H54 (cell line): Measurements from ENCODE around the gene STIL.
"Not testable (repeated sequence)": the region's sequence is repeated elsewhere in the genome, so short reads cannot be mapped to it uniquely, and the experiment has no call there.

Source experiments
- DNase-seq: peaks from one replicate; pipeline ENCODE4 v3.0.0; 2011; ENCODE audit warnings: low spot score, mixed read lengths; ENCODE audit not compliant: insufficient read length
- FAIRE-seq: peaks from 3 replicates; lab custom pipeline; 2011; peaks lifted over from hg19 to GRCh38; lab: Jason Lieb, UNC
- POLR2A ChIP-seq: IDR thresholded peaks from 2 replicates; pipeline ENCODE4 v1.6.1; 2011; ENCODE audit warnings: low read depth, mild to moderate bottlenecking, low read length

Gene STIL

GRCh38 chr1:47211796-47212269 is 102.1 kb downstream of the STIL start:
- DNase-seq (no peak), FAIRE-seq (no peak)
- TF ChIP-seq POLR2A, result no peak

- FAIRE-seq, result no peak
- no peak for TF ChIP-seq POLR2A
- DNase-seq, result no peak
Observed at GRCh38 chr1:47210666-47211065, 103.3 kb downstream of the STIL start.

DNA sequence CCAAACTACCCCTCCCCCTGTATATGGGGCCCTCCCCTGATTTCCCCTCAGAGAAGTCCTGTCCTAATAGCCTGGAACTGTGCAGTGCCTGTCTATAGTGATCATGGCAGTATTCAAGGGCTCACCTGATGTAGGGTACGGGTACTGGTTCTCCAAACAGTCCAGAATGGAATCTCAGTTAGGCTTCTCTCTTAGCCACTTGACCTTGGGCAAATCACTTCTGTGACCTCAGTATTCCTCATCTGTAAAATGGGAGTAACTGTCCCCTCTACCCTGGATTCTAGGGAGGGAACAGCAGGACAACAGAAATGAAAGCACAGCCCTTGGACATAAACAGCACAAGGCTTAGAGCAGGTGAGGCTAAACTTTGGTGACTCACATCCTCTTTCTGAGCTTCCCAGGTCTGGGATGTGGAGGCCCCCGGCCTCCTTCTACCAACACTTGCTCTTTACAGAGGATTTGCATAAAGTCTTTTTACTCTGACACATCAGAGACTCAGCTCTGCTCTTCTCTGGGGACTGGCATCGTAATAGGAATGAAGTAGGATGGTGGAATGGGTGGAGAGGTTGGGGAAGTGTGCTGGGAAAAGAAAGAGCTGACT is 104.1 kb downstream of the STIL start:
- FAIRE-seq, result no peak
- no peak for DNase-seq
- TF ChIP-seq POLR2A, result no peak

DNA sequence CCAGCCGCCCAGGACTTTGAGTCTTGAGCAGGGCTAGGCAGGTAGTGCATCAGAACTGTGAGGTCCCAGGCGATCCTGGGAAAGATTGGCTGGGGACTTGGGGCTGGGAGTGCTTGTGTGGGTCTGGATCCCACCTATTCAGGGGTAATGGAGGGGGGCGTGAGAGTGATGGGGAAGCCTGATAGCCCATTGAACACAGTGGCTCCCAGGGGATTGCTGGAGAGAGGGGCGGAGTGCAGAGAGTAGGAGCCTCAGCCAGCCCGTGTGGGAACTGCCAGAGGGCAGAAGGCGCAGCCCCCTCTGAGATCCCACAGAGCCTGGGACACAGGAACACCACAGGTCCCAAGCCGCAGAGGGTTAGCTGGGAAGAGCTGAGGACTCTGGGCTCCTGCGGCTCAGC is 104.9 kb downstream of the STIL start:
- TF ChIP-seq POLR2A, result no peak
- no peak for DNase-seq
- no peak for FAIRE-seq

- no peak for FAIRE-seq
- no peak for DNase-seq
- no peak for TF ChIP-seq POLR2A
Observed at GRCh38 chr1:47208374-47208850, 105.5 kb downstream of the STIL start.

DNA sequence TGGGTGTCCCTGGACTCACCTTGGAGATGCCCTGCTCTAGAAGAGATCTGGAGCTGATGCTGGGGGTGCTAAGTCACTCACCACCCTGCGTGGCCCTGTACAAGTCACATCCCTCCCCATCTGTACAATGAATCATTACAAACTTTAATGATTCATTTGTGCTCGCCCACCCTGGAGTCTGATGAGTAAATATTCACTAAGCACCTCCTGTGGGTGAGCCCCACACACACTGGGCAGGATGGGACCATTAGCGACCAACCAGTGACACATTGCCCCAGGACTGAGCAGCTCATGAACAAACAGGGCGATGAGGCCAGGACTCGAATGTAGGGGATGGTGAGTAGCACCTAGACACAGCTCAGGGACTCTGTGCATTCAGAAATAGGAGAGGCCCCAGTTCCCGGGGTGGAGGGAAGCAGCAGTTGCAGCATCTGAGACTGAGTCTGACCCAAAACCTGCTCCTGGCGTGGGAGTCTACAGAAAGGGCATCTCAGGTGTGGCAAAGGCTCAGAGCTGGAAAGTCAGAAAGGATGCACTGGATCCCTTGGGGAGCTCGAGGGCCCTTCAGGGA is 106.1 kb downstream of the STIL start:
- no peak for TF ChIP-seq POLR2A
- no peak for FAIRE-seq

DNA sequence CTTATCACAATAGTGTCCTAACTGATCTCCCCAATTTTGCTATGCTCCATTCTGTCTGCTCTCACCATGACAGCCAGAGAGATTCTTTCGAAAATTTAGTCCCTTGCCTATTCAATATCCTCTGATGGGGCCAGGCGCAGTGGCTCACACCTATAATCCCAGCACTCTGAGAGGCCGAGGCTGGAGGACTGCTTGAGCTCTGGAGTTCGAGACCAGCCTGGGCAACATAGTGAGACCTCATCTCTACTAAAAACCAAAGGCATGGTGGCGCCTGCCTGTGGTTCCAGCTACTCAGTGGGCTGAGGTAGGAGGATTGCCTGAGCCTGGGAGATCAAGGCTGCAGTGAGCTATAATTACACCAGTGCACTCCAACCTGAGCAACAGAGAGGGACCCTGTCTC is 108.0 kb downstream of the STIL start:
- no peak for FAIRE-seq
- DNase-seq, result no peak
- TF ChIP-seq POLR2A, result no peak

More for the DNA sequence above, 106.1 kb downstream of the STIL start:
- no peak for DNase-seq

DNA sequence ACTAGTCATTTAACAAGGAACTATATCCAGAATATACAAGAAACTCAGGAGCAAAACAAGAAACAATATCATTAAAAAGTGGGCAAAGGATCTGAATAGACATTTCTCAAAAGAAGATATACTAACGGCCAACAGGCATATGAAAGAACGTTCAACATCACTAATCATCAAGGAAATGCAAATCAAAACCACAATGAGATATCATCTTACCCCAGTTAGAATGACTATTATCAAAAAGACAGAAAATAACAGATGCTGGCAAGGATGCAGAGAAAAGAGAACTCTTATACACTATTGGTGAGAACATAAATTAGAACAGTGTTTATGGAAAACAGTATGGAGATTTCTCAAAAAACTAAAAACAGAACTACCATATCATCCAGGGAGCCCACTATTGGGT is 110.4 kb downstream of the STIL start:
- DNase-seq, FAIRE-seq: not testable (repeated sequence)

DNA sequence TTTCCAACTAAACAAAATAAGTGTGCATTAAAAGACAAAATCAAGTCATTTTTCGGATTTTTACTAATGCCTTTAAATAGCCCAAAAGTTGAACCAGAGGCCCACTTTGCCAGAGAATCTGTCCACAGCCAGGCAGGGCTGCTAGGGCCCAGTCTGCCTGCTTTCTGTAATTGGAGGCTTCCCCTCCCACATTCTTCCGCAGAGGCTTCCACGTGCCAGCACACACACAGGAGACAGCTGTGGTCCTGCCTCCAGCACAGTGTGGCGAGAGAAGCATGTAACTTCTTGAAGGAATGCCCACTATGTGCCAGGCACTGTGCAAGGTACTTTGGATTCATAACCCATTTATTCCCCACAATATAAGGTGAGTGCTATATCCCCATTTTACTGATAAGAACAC is 112.8 kb downstream of the STIL start:
- FAIRE-seq (no peak), DNase-seq (no peak)
- TF ChIP-seq POLR2A, result no peak
